NT2/D1 (cell line): Measurements from ENCODE around the gene CRACR2A.

Experiments used
- DNase-seq: peaks from one replicate; pipeline ENCODE4 v3.0.0-alpha.2; 2011; ENCODE audit warnings: low read depth, low spot score
- H3K27me3 ChIP-seq: 2 replicates; pipeline ENCODE4 v1.6.0; 2011; ENCODE audit warnings: mild to moderate bottlenecking; ENCODE audit not compliant: insufficient read length, insufficient read depth
- H3K36me3 ChIP-seq: 2 replicates; pipeline ENCODE4 v1.6.1; 2011; ENCODE audit warnings: mild to moderate bottlenecking, low read length, mixed read lengths; ENCODE audit not compliant: insufficient read depth, insufficient read length
- H3K4me1 ChIP-seq: 2 replicates; pipeline ENCODE4 v1.5.1; 2011; ENCODE audit not compliant: insufficient read depth, insufficient read length
- H3K4me3 ChIP-seq: 2 replicates; pipeline ENCODE4 v1.5.1; 2011; ENCODE audit warnings: low read depth; ENCODE audit not compliant: insufficient read length
- H3K9ac ChIP-seq: 2 replicates; pipeline ENCODE4 v1.6.0; 2011; ENCODE audit warnings: low read depth; ENCODE audit not compliant: insufficient read length
- H3K9me3 ChIP-seq: 2 replicates; pipeline ENCODE4 v1.5.1; 2011; ENCODE audit warnings: mild to moderate bottlenecking, low read length; ENCODE audit not compliant: insufficient read depth
- SUZ12 ChIP-seq: IDR thresholded peaks from 2 replicates; pipeline ENCODE4 v1.6.1; 2011; ENCODE audit not compliant: insufficient read length, insufficient read depth; ENCODE audit errors: extremely low read depth
- YY1 ChIP-seq: IDR thresholded peaks from 2 replicates; pipeline ENCODE4 v1.6.1; 2011; ENCODE audit not compliant: insufficient read length, insufficient read depth
- ZNF274 ChIP-seq: IDR thresholded peaks from 2 replicates; pipeline ENCODE4 v1.6.1; 2011; ENCODE audit warnings: mild to moderate bottlenecking, low read depth, low read length

Gene CRACR2A

GRCh38 chr12:3712209-3712992 is 40.5 kb downstream of the CRACR2A start:
- H3K36me3 ChIP-seq: no peaks in the 10 kb centered on the region
- no peak overlapping the region for H3K4me3 ChIP-seq
- H3K27me3 ChIP-seq: no peaks in the 10 kb centered on the region
- peaks cover 9% of the 10 kb centered on the region; the same call in 1 of the 2 replicates for H3K9me3 ChIP-seq
- no peaks in the 10 kb centered on the region for H3K4me1 ChIP-seq
- H3K9ac ChIP-seq: no peak overlapping the region
- TF ChIP-seq SUZ12 (no peak), YY1 (no peak)
- no peak for DNase-seq

- no peak for DNase-seq
- Histone ChIP-seq H3K4me1 (no peaks in the 10 kb centered on the region), H3K36me3 (no peaks in the 10 kb centered on the region), H3K9me3 (peaks cover 14% of the 10 kb centered on the region), H3K9ac (no peak overlapping the region), H3K27me3 (no peaks in the 10 kb centered on the region), H3K4me3 (no peak overlapping the region)
- TF ChIP-seq SUZ12 (no peak), ZNF274 (no peak), YY1 (no peak)
Measured at GRCh38 chr12:3705354-3705675, 47.6 kb downstream of the CRACR2A start.

- Histone ChIP-seq H3K4me1 (no peaks in the 10 kb centered on the region), H3K36me3 (no peaks in the 10 kb centered on the region), H3K27me3 (no peaks in the 10 kb centered on the region), H3K9me3 (peaks cover 14% of the 10 kb centered on the region), H3K9ac (no peak overlapping the region), H3K4me3 (no peak overlapping the region)
- TF ChIP-seq YY1 (no peak), ZNF274 (no peak), SUZ12 (no peak)
- no peak for DNase-seq
Measured at GRCh38 chr12:3704512-3705353, 48.2 kb downstream of the CRACR2A start.

- TF ChIP-seq ZNF274 (no peak), SUZ12 (no peak), YY1 (no peak)
- Histone ChIP-seq H3K4me3 (no peak overlapping the region), H3K9ac (no peak overlapping the region), H3K9me3 (peaks cover 14% of the 10 kb centered on the region), H3K27me3 (no peaks in the 10 kb centered on the region), H3K36me3 (no peaks in the 10 kb centered on the region), H3K4me1 (no peaks in the 10 kb centered on the region)
- no peak for DNase-seq
Measured at GRCh38 chr12:3700861-3701260, 52.0 kb downstream of the CRACR2A start.

GRCh38 chr12:3698218-3698974 is 54.5 kb downstream of the CRACR2A start:
- no peaks in the 10 kb centered on the region for H3K4me1 ChIP-seq
- no peaks in the 10 kb centered on the region for H3K36me3 ChIP-seq
- peaks cover 3% of the 10 kb centered on the region for H3K9me3 ChIP-seq
- no peaks in the 10 kb centered on the region for H3K27me3 ChIP-seq
- DNase-seq: no peak
- no peak overlapping the region for H3K4me3 ChIP-seq
- H3K9ac ChIP-seq: no peak overlapping the region
- TF ChIP-seq SUZ12 (no peak), YY1 (no peak), ZNF274 (no peak)

- Histone ChIP-seq H3K36me3 (no peaks in the 10 kb centered on the region), H3K9ac (no peak overlapping the region), H3K4me3 (no peak overlapping the region), H3K9me3 (no peaks in the 10 kb centered on the region), H3K4me1 (no peaks in the 10 kb centered on the region), H3K27me3 (no peaks in the 10 kb centered on the region)
- no peak for DNase-seq
- TF ChIP-seq SUZ12: no peak
- no peak for TF ChIP-seq YY1
- TF ChIP-seq ZNF274: no peak
Measured at GRCh38 chr12:3697311-3697870, 55.5 kb downstream of the CRACR2A start.

GRCh38 chr12:3694673-3695072 is 58.2 kb downstream of the CRACR2A start:
- TF ChIP-seq SUZ12: no peak
- no peak for TF ChIP-seq YY1
- no peak for TF ChIP-seq ZNF274
- no peaks in the 10 kb centered on the region for H3K36me3 ChIP-seq
- H3K9me3 ChIP-seq: no peaks in the 10 kb centered on the region
- DNase-seq: no peak
- H3K9ac ChIP-seq: no peak overlapping the region
- no peaks in the 10 kb centered on the region for H3K4me1 ChIP-seq
- no peaks in the 10 kb centered on the region for H3K27me3 ChIP-seq
- H3K4me3 ChIP-seq: no peak overlapping the region
